HepG2 (cell line): ENCODE data around the gene ATM. TPM values are rescaled to one million over a fixed set of nuclear protein-coding genes. Genes with fewer than 3 reads are reported as not detected.

Experiments
- CREM ChIP-seq, 2 experiments: sonication (generic) in 1 of 2; formaldehyde crosslinking in 1 of 2; IDR thresholded peaks; 2 replicates each; pipeline versions ENCODE4 v1.4.0 to v1.6.1; 2016 to 2020; ENCODE audit warnings: antibody characterized with exemption in 1 of 2, mild to moderate bottlenecking in 1 of 2, missing genetic modification reagents in 1 of 2
- FOSL2 ChIP-seq: sonication (generic); formaldehyde crosslinking; IDR thresholded peaks from 2 replicates; pipeline ENCODE4 v1.4.0; 2020; ENCODE audit warnings: missing genetic modification reagents
- HOXA7 ChIP-seq: sonication (generic); formaldehyde crosslinking; IDR thresholded peaks from 2 replicates; pipeline ENCODE4 v1.8.1; 2022; ENCODE audit warnings: mild to moderate bottlenecking, missing genetic modification reagents, moderate library complexity
- KDM2A ChIP-seq: sonication (generic); formaldehyde crosslinking; IDR thresholded peaks from 2 replicates; pipeline ENCODE4 v1.4.0; 2020; ENCODE audit warnings: low read depth, missing genetic modification reagents, borderline replicate concordance
- ONECUT2 ChIP-seq: sonication (generic); formaldehyde crosslinking; IDR thresholded peaks from 2 replicates; pipeline ENCODE4 v1.4.0; 2020; ENCODE audit warnings: missing genetic modification reagents
- PHF21A ChIP-seq: sonication (generic); formaldehyde crosslinking; IDR thresholded peaks from 2 replicates; pipeline ENCODE4 v1.5.0; 2020; ENCODE audit warnings: mild to moderate bottlenecking, missing genetic modification reagents
- PITX1 ChIP-seq: sonication (generic); formaldehyde crosslinking; IDR thresholded peaks from 2 replicates; pipeline ENCODE4 v1.5.1; 2020; ENCODE audit warnings: mild to moderate bottlenecking, missing genetic modification reagents
- RNF2 ChIP-seq: fragments of 450-650 bp; conservative IDR thresholded peaks from 2 replicates; pipeline ENCODE4 v1.6.1; 2016; ENCODE audit warnings: low read depth
- SMARCC2 ChIP-seq: fragments of 450-650 bp; IDR thresholded peaks from 2 replicates; pipeline ENCODE4 v1.6.1; 2017; ENCODE audit warnings: antibody characterized with exemption, mild to moderate bottlenecking
- ZBTB3 ChIP-seq: sonication (generic); formaldehyde crosslinking; IDR thresholded peaks from 2 replicates; pipeline ENCODE4 v1.4.0; 2020; ENCODE audit warnings: low read depth, mild to moderate bottlenecking, moderate library complexity, missing genetic modification reagents, borderline replicate concordance
- ZMYM4 ChIP-seq: sonication (generic); formaldehyde crosslinking; IDR thresholded peaks from 2 replicates; pipeline ENCODE4 v1.8.1; 2023; ENCODE audit warnings: mild to moderate bottlenecking, missing genetic modification reagents
- ZNF136 ChIP-seq: sonication (generic); formaldehyde crosslinking; IDR thresholded peaks from 2 replicates; pipeline ENCODE4 v1.8.1; 2022; ENCODE audit warnings: low read depth, mild to moderate bottlenecking, moderate library complexity, missing genetic modification reagents
- ZNF256 ChIP-seq: sonication (generic); formaldehyde crosslinking; conservative IDR thresholded peaks from 2 replicates; pipeline ENCODE4 v1.4.0; 2020; ENCODE audit warnings: missing genetic modification reagents
- ZNF335 ChIP-seq: sonication (generic); formaldehyde crosslinking; IDR thresholded peaks from 2 replicates; pipeline ENCODE4 v1.4.0; 2020; ENCODE audit warnings: missing genetic modification reagents
- ZNF431 ChIP-seq: sonication (generic); formaldehyde crosslinking; IDR thresholded peaks from 2 replicates; pipeline ENCODE4 v1.9.0; 2022; ENCODE audit warnings: missing genetic modification reagents, low read depth, mild to moderate bottlenecking, borderline replicate concordance
- ZNF460 ChIP-seq: sonication (generic); formaldehyde crosslinking; IDR thresholded peaks from 2 replicates; pipeline ENCODE4 v1.5.1; 2020; ENCODE audit warnings: missing genetic modification reagents, mild to moderate bottlenecking, borderline replicate concordance
- ZNF501 ChIP-seq: sonication (generic); formaldehyde crosslinking; IDR thresholded peaks from 2 replicates; pipeline ENCODE4 v1.5.1; 2020; ENCODE audit warnings: mild to moderate bottlenecking, moderate library complexity, missing genetic modification reagents
- ZNF572 ChIP-seq: sonication (generic); formaldehyde crosslinking; IDR thresholded peaks from 2 replicates; pipeline ENCODE4 v1.5.1; 2020; ENCODE audit warnings: mild to moderate bottlenecking, missing genetic modification reagents
- ZNF788 ChIP-seq: sonication (generic); formaldehyde crosslinking; IDR thresholded peaks from 2 replicates; pipeline ENCODE4 v1.5.0; 2020; ENCODE audit warnings: mild to moderate bottlenecking, missing genetic modification reagents, borderline replicate concordance
- polyA plus RNA-seq, 8 experiments: library from polyadenylated mRNA; depleted of rRNA in 3 of 8; stranded (reverse) in 7 of 8; unstranded in 1 of 8; fragments of >200 nt; fragmentation: Illumina TruSeq in 4 of 8; extraction: Trizol in 4 of 8; gene quantifications; 2 replicates each; pipeline versions ENCODE4 v1.2.1 to v1.2.3, GENCODE V29; 2011 to 2016; ENCODE audit warnings: low read depth in 4 of 8, missing spikeins in 1 of 8, mixed read lengths in 1 of 8; ENCODE audit not compliant: insufficient read depth in 1 of 8
- total RNA-seq, 5 experiments: library from RNA; depleted of rRNA; stranded (reverse); fragments of >200 nt; fragmentation: Illumina TruSeq; extraction: Trizol; gene quantifications; 2 replicates each; pipeline ENCODE4 v1.2.3, GENCODE V29; 2016; ENCODE audit warnings: low read depth in 1 of 5
- TF ChIP-seq, protein P1 (sequence below): sonication (generic); formaldehyde crosslinking; conservative IDR thresholded peaks from 2 replicates; pipeline ENCODE4 v1.8.0; 2022; ENCODE audit warnings: low read depth, missing genetic modification reagents
- TF ChIP-seq, protein P2 (sequence below): sonication (generic); formaldehyde crosslinking; IDR thresholded peaks from 2 replicates; pipeline ENCODE4 v1.4.0; 2020; ENCODE audit warnings: missing genetic modification reagents
- TF ChIP-seq, protein P3 (sequence below): sonication (generic); formaldehyde crosslinking; conservative IDR thresholded peaks from 2 replicates; pipeline ENCODE4 v1.4.0; 2020; ENCODE audit warnings: missing genetic modification reagents
- TF ChIP-seq, protein P4 (sequence below): IDR thresholded peaks from 2 replicates; pipeline ENCODE4 v1.6.1; 2018; ENCODE audit warnings: missing genetic modification reagents, mild to moderate bottlenecking, missing compliant biosample characterization

Gene ATM
- total and polyA plus RNA-seq, 2 of the 13 experiments (the other 11 are each of a cell fraction or from before 2014, with no cell fraction given), result 40.0 to 71.6 TPM

DNA sequence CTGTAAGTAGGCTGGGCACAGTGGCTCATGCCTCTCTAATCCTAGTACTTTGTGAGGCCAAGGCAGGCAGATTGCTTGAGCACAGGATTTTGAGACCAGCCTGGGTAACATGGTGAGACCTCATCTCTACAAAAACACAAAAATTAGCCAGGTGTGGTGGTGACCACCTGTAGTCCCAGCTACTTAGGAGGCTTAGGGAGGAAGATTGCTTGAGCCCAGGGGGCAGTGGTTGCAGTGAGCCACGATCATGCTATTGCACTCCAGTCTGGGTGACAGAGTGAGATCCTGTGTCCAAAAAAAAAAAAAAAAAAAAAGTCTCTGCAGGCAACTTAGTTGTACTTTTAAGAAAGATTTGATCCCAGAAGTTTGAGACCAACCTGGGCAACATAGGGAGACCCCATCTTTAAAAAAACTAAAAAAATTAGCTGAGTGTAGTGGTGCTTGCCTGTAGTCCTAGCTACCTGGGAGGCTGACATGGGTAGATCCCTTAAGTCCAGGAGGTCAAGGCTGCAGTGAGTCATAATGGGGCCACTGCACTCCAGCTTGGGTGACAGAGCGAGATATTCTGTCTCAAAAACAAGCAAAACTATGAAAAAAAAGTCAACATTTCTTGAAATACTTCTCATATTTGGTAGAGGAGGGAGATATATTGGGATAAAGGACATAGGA is 10.5 kb downstream of the ATM start (continued):
- TF ChIP-seq, protein P1, sequence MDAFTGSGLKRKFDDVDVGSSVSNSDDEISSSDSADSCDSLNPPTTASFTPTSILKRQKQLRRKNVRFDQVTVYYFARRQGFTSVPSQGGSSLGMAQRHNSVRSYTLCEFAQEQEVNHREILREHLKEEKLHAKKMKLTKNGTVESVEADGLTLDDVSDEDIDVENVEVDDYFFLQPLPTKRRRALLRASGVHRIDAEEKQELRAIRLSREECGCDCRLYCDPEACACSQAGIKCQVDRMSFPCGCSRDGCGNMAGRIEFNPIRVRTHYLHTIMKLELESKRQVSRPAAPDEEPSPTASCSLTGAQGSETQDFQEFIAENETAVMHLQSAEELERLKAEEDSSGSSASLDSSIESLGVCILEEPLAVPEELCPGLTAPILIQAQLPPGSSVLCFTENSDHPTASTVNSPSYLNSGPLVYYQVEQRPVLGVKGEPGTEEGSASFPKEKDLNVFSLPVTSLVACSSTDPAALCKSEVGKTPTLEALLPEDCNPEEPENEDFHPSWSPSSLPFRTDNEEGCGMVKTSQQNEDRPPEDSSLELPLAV (CRISPR knock-in tag), result no peak
- TF ChIP-seq ZNF136 (CRISPR knock-in tag), result no peak
- TF ChIP-seq SMARCC2, result 0 out of 2 replicates have a peak, but pooled peaks have one; percentile 69
- peak; percentile 27; the same call in 1 of the 2 replicates for TF ChIP-seq CREM (IDR thresholded peaks at IDR 0.05)
- no peak for TF ChIP-seq CREM (CRISPR knock-in tag; IDR thresholded peaks at IDR 0.05)
- TF ChIP-seq ONECUT2, result no peak
- TF ChIP-seq ZNF572, result no peak
- TF ChIP-seq, protein P2, sequence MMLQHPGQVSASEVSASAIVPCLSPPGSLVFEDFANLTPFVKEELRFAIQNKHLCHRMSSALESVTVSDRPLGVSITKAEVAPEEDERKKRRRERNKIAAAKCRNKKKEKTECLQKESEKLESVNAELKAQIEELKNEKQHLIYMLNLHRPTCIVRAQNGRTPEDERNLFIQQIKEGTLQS (CRISPR knock-in tag), result peak; percentile 95
- TF ChIP-seq ZNF256 (CRISPR knock-in tag), result no peak
- no peak for TF ChIP-seq ZBTB3 (CRISPR knock-in tag)
- TF ChIP-seq FOSL2 (CRISPR knock-in tag), result peak; percentile 98
- no peak for TF ChIP-seq RNF2
- 0 out of 2 replicates have a peak, but pooled peaks have one; percentile 19 for TF ChIP-seq PHF21A (CRISPR knock-in tag)
- 0 out of 2 replicates have a peak, but pooled peaks have one; percentile 32 for TF ChIP-seq PITX1
- TF ChIP-seq ZNF460 (CRISPR knock-in tag), result peak; percentile 93
- TF ChIP-seq KDM2A (CRISPR knock-in tag), result no peak
- TF ChIP-seq, protein P3, sequence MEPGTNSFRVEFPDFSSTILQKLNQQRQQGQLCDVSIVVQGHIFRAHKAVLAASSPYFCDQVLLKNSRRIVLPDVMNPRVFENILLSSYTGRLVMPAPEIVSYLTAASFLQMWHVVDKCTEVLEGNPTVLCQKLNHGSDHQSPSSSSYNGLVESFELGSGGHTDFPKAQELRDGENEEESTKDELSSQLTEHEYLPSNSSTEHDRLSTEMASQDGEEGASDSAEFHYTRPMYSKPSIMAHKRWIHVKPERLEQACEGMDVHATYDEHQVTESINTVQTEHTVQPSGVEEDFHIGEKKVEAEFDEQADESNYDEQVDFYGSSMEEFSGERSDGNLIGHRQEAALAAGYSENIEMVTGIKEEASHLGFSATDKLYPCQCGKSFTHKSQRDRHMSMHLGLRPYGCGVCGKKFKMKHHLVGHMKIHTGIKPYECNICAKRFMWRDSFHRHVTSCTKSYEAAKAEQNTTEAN (CRISPR knock-in tag), result no peak
- no peak for TF ChIP-seq ZNF788 (CRISPR knock-in tag)
- no peak for TF ChIP-seq HOXA7
- TF ChIP-seq, protein P4, sequence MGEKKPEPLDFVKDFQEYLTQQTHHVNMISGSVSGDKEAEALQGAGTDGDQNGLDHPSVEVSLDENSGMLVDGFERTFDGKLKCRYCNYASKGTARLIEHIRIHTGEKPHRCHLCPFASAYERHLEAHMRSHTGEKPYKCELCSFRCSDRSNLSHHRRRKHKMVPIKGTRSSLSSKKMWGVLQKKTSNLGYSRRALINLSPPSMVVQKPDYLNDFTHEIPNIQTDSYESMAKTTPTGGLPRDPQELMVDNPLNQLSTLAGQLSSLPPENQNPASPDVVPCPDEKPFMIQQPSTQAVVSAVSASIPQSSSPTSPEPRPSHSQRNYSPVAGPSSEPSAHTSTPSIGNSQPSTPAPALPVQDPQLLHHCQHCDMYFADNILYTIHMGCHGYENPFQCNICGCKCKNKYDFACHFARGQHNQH, result 0 out of 2 replicates have a peak, but pooled peaks have one; percentile 52
- TF ChIP-seq ZNF431 (CRISPR knock-in tag), result no peak
- 0 out of 2 replicates have a peak, but pooled peaks have one; percentile 28 for TF ChIP-seq ZNF501 (CRISPR knock-in tag)
- 0 out of 2 replicates have a peak, but pooled peaks have one; percentile 34 for TF ChIP-seq ZMYM4 (CRISPR knock-in tag)
- no peak for TF ChIP-seq ZNF335
